Stimulated activated CD4-positive, alpha-beta T cell treated with anti-CD3 and anti-CD28 coated beads, Interleukin-1b, Interleukin-23, amount 100 ng/mL, for 48 hours (primary cell): ENCODE data around the gene ARHGEF39.

Source experiments
- DNase-seq: peaks from one replicate; pipeline ENCODE4 v3.0.0-alpha.2; 2020

ARHGEF39 gene

GRCh38 chr9:35673132-35674024, 8.4 kb upstream of the ARHGEF39 start, which contains the start of gene CA9:
Gene CA9, plus strand, starts transcription at chr9:35673928. Its CDS starts 32 bp downstream, at chr9:35673960.
- DNase-seq = no peak

GRCh38 chr9:35669331-35670145, 4.5 kb upstream of the ARHGEF39 start:
- DNase-seq = no peak

- DNase-seq = no peak
These were observed 2.9 kb upstream of the ARHGEF39 start for GRCh38 chr9:35667939-35668338.

- no peak for DNase-seq
These were observed 1.6 kb upstream of the ARHGEF39 start for GRCh38 chr9:35666549-35666948.

- DNase-seq = no peak
These were observed 1.1 kb upstream of the ARHGEF39 start for GRCh38 chr9:35666045-35666444.

- DNase-seq = no peak
These were observed 450 bp upstream of the ARHGEF39 start for GRCh38 chr9:35665471-35665818.

GRCh38 chr9:35662437-35662836, 2.6 kb downstream of the ARHGEF39 start:
- DNase-seq = no peak

- DNase-seq = no peak
These were observed 3.1 kb downstream of the ARHGEF39 start for GRCh38 chr9:35661756-35662350.

- DNase-seq = no peak
These were observed 4.0 kb downstream of the ARHGEF39 start for GRCh38 chr9:35660966-35661415.

- no peak for DNase-seq
These were observed 5.7 kb downstream of the ARHGEF39 start for GRCh38 chr9:35659340-35659739.

GRCh38 chr9:35658968-35659220, 6.1 kb downstream of the ARHGEF39 start:
- DNase-seq = no peak

GRCh38 chr9:35658137-35658967, 6.6 kb downstream of the ARHGEF39 start, which contains the start of gene CCDC107:
Gene CCDC107, plus strand, starts transcription at chr9:35658292. Its CDS starts 88 bp downstream, at chr9:35658380.
- DNase-seq = peak; percentile 74

GRCh38 chr9:35657546-35658136, 7.4 kb downstream of the ARHGEF39 start, which contains the start of gene RMRP:
Gene RMRP, minus strand, starts transcription at chr9:35658019.
- DNase-seq = peak; percentile 97

GRCh38 chr9:35656831-35657545, 8.0 kb downstream of the ARHGEF39 start:
- no peak for DNase-seq

GRCh38 chr9:35656348-35656747, 8.6 kb downstream of the ARHGEF39 start:
- no peak for DNase-seq

- DNase-seq = no peak
These were observed 11.4 kb downstream of the ARHGEF39 start for GRCh38 chr9:35653611-35654010.

GRCh38 chr9:35652829-35653209, 12.2 kb downstream of the ARHGEF39 start:
- no peak for DNase-seq

- DNase-seq = no peak
These were observed 12.8 kb downstream of the ARHGEF39 start for GRCh38 chr9:35651956-35652828.

- peak; percentile 33 for DNase-seq
These were observed 14.4 kb downstream of the ARHGEF39 start, which contains the start of gene SIT1 for GRCh38 chr9:35650341-35651158. Gene SIT1, minus strand, starts transcription at chr9:35650931. Its CDS starts 78 bp downstream, at chr9:35650853.
